Stimulated activated CD8-positive, alpha-beta memory T cell treated with anti-CD3 and anti-CD28 coated beads, Interleukin-12 subunit alpha, Interleukin-12 subunit beta, amount 100 ng/mL, for 1 hour (primary cell): Measurements from ENCODE around the gene MT1X.

Experiments used
- DNase-seq: peaks from one replicate; pipeline ENCODE4 v3.0.0-alpha.2; 2020; ENCODE audit warnings: low read depth

The MT1X gene

GRCh38 chr16:56679818-56680217 is 2.5 kb upstream of the MT1X start:
- no peak for DNase-seq

DNA sequence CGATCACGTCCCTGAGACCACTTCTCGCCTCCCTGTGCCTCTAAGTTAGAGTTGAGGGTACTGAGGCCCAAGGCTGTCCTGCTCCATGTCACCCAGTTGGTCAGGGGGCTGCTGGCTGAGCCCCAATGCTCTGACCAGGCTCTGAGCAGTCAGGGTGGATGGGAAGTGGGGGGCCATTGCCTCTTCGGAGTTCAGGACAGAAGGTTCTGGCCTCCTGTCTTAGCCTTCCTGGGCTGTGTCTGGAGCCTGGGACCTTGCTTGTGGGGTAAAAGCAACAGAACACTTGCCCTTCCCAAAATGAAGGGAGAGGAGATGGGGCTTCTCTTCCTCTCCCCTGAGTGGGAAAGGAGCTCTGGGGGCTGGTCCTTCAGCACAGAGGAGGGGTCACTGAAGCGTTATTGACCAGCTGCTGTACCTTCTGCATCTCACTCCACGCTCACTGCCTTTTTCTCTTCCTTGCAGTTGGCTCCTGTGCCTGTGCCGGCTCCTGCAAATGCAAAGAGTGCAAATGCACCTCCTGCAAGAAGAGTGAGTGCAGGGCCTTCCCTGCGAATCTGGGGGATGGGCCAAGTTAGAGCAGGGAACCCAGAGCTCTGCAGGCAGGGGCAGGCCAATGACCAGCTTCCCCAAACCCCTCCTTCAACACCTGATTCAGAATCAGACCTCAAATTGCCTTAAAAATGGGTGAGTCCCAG is 580 bp downstream of the MT1X start:
- no peak for DNase-seq

- DNase-seq, result no peak
Observed at GRCh38 chr16:56683424-56684172, 1.3 kb downstream of the MT1X start.

- DNase-seq, result no peak
Observed at GRCh38 chr16:56684256-56684925, 2.1 kb downstream of the MT1X start.

GRCh38 chr16:56684926-56685590 is 2.8 kb downstream of the MT1X start:
- DNase-seq, result no peak

- DNase-seq, result no peak
Observed at GRCh38 chr16:56686758-56687157, 4.5 kb downstream of the MT1X start.

- no peak for DNase-seq
Observed at GRCh38 chr16:56688762-56689161, 6.5 kb downstream of the MT1X start.

- no peak for DNase-seq
Observed at GRCh38 chr16:56689171-56689570, 6.9 kb downstream of the MT1X start.

- DNase-seq, result no peak
Observed at GRCh38 chr16:56690420-56691122, 8.3 kb downstream of the MT1X start.

GRCh38 chr16:56691885-56692284 is 9.6 kb downstream of the MT1X start:
- DNase-seq, result no peak

GRCh38 chr16:56695246-56695645 is 13.0 kb downstream of the MT1X start:
- no peak for DNase-seq

GRCh38 chr16:56697456-56698155 is 15.3 kb downstream of the MT1X start:
- DNase-seq, result no peak

DNA sequence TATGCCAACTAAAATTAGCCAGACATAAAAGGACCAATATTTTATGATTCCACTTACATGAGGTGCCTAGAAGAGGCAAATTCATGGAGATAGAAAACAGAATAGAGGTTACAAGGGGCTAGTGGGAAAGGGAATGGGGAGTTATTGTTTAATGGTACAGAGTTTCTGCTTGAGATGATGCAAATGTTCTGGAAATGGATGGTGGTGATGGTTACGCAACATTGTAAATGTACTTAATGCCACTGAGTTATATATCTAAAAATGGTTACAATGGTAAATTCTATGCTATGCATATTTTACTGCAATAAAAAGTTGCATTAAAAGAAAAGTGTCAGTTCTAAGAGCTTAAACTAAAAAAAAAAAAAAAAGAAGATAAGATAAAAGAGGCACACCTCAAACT is 17.9 kb downstream of the MT1X start:
- no peak for DNase-seq

GRCh38 chr16:56700631-56701030 is 18.4 kb downstream of the MT1X start:
- DNase-seq, result no peak

DNA sequence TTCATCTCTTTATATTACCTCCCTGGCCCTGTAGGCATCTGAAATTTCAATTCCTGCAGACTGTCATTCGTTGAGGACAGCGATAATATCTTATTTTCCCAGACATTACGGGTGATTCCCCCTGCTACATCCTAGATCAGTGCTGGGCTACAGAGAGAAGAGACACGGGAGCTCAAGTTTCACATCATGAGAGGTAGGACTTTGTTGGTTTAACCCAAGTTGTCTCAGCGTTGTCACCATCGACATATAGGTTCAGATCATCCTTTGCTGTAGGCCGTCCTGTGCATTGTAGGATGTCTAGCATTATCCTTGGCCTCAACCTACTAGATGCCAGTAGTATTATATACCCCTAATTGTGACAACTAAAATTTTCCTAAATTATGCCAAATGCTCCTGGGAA is 19.3 kb downstream of the MT1X start:
- no peak for DNase-seq

DNA sequence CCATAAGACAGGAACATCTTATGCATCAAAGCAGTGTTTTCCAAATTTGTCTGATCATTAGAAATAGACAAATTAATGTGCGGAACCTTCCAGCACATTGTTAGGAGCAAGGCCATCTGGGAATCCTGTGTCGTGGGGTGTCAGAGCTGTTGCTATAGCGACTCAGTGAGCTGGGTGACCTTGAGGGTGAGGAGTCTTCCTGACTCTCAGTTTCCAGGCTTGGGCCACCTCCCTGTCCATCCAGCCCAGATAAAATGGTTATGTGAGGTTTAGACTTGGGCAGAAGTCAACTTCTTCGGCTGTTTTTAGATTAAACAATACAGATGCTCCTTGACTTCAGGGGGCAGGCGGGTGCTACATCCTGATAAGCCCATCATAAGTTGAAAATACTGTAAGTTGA is 20.6 kb downstream of the MT1X start:
- DNase-seq, result no peak

DNA sequence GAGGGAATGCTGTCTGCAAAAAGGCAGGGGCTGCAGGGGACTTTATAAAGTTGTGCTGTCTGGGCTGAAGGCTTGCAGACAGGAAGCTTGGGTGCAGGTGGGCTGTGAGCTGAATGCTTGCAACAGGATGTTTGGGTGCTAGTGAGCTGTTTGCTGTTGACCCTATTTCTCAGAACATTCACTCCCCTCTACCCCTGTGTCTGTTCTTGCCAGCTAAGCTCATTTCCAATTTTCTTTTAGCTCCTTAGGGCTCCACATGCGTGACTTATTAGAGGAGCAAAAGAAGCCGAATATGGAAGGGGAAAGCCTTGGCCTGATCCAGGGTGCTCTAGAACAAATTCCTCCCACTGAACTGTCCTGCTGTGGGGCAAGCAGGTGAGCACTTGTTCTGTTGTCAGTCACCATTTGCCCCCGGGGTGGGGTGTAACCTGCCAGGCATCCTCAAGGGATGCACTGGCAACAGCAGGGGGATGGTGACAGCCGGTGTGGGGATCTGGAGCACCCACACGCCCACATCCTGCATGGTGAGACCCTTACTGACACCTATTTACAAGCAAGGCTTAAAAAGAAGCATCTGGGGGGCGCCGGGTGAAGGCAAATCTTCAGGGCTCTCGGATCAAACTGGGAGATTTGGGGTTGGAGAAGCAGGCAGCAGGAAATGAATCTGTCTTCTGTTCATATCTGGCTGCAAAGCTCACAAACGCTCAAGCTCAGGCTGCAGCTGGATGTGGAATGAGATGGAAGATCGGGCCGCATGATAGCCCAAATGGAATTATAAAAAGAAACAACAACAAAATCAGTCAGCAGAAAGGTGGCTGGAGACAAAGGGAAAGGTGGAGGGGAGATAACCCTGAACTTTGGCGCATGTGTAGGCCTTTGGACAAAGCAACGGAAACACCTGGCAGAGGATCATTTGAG is 26.5 kb downstream of the MT1X start:
- peak; percentile 19 for DNase-seq

DNA sequence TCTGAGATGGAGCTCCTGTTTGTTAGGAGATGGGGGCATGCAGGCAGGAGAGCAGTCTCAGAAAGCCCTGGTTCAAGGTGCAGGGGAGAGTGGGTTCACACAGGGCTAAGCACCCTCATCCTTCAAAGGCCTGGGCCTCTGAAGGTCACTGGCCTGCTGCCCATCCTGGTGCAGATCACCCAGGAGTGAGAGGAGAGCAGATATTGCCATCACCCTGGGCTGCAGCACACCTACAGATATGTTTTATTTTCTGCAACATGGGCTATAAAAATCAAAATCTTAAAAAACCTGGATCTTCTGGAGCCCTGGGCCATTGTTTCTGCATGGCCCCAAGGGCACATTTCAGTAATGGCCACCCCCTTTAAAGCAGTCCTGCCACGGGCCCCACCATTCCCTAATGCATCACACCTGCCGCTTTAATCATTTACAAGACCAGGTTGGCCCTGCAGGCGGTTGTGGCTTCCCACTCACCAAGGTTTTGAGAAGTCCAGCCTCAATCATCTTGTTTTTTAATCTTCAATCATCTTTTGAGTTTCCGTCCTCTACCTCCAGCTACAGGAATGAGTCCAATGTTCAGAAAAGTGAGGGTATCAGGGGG is 27.3 kb downstream of the MT1X start:
- DNase-seq, result no peak

DNA sequence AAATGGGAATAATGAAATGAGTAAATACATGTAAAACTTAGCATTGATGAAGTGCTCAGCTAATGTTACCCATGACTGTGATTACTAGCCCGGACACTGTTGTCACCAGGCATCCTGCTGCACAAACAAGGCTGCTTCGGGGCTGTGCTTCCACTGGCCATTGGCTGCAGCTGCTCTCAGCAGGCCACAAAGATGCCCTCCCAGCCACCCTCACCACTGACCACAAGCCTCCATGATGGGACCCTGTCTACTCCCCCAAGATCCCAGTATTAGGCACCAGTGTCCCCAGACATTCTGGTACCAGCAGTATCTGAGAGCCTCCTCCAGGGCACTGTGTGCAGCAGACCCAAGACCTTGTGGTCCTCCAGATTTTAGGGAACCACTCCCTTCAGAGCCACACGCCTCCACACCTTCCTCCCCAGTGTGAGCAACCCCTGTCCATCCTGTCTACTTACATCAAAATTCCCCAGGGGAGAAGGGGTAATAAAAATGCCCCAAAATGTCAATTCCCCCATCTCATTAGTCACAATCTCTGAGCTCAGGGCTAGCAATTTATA is 28.0 kb downstream of the MT1X start:
- no peak for DNase-seq

- DNase-seq, result no peak
Observed at GRCh38 chr16:56711862-56712261, 29.6 kb downstream of the MT1X start.
